Ovary (tissue), 9 donors: Measurements from ENCODE around the gene MAP7D1. TPM values are rescaled to one million over a fixed set of nuclear protein-coding genes. Genes with fewer than 3 reads are reported as not detected.

Experiments used
- DNase-seq, 5 donors: peaks; one replicate each; pipeline ENCODE4 v3.0.0-alpha.2; 2019 to 2020
- H3K27ac ChIP-seq, 2 donors: fragments of 200-600 bp; one replicate each; pipeline versions ENCODE4 v1.5.1 to v1.8.0; 2019 to 2022
- H3K27me3 ChIP-seq: fragments of 200-600 bp; one replicate; pipeline ENCODE4 v1.8.0; 2022
- H3K36me3 ChIP-seq: fragments of 200-600 bp; sonication (generic); one replicate; pipeline ENCODE4 v1.5.1; 2019
- H3K4me1 ChIP-seq: one replicate; pipeline ENCODE4 v1.8.1; 2013; ENCODE audit warnings: mild to moderate bottlenecking, moderate library complexity; ENCODE audit not compliant: insufficient read depth
- H3K4me3 ChIP-seq: fragments of 200-600 bp; sonication (generic); one replicate; pipeline ENCODE4 v1.5.1; 2017
- H3K9me3 ChIP-seq, 2 donors: fragments of 200-600 bp in 1 of 2; sonication (generic) in 1 of 2; one replicate each; pipeline versions ENCODE4 v1.5.1 to v1.8.1; 2013 to 2019; ENCODE audit warnings: mild to moderate bottlenecking in 1 of 2, moderate library complexity in 1 of 2
- EP300 ChIP-seq: sonication (generic); formaldehyde crosslinking; IDR thresholded peaks from one replicate; pipeline ENCODE4 v1.6.1; 2017; ENCODE audit warnings: antibody characterized with exemption
- POLR2A ChIP-seq: fragments of 450-650 bp; IDR thresholded peaks from one replicate; pipeline ENCODE4 v1.6.1; 2017; ENCODE audit warnings: antibody characterized with exemption, mild to moderate bottlenecking, moderate library complexity
- WGBS, 3 donors: extraction: QIAGEN DNeasy Blood & Tissue Kit in 1 of 3; methylation state at CpG; one replicate each; pipeline versions ENCODE4 v1.1.5 to v1.1.7; 2013 to 2017; 5-methylcytosine and 5-hydroxymethylcytosine counted together
- intact Hi-C, 4 donors: fragments of 100-400 bp; cut with DNase I; formaldehyde crosslinking; loops; one replicate each; pipeline versions ENCODE4 v1.11.0 to v1.15.1; 2022 to 2023
- polyA plus RNA-seq, 2 donors: library from polyadenylated mRNA; stranded (reverse); fragments of 200-250 nt in 1 of 2; fragments of 350-450 nt in 1 of 2; fragmentation: Illumina TruSeq in 1 of 2; extraction: RNeasy Lipid Tissue Mini Kit (QIAGEN cat#74804) in 1 of 2; gene quantifications; one replicate each; pipeline ENCODE4 v1.2.3, GENCODE V29; 2013 to 2014
- total RNA-seq, 7 donors: library from RNA; depleted of rRNA in 2 of 7; stranded (reverse); fragments of >200 nt in 2 of 7; fragmentation: NEBNext Ultra II Directional in 3 of 7; extraction: Animal tissue kit (Norgen Biotek cat#: 25700) in 3 of 7; gene quantifications; one replicate each; pipeline versions ENCODE4 v1.1.0 to v1.2.4, GENCODE V29; 2016 to 2023
- TF ChIP-seq, protein P1 (sequence below), 3 donors: fragments of 450-650 bp in 2 of 3; fragments of 200-600 bp in 1 of 3; IDR thresholded peaks; one replicate each; pipeline versions ENCODE4 v1.5.1 to v1.8.0; 2016 to 2022; ENCODE audit warnings: antibody characterized with exemption in 3 of 3, mild to moderate bottlenecking in 1 of 3
- donor health status: DM: no; HTN: no; CAD: no; lungs with moderate emphysema.
- donor health status: DM: no; HTN: no; CAD: no.
- donor health status: Bipolar disorder and iron deficiency.
- donor health status: DM: yes; HTN: yes; CAD: no.
- donor health status: DM: no; HTN: no; CAD: no.
- donor health status: DM: yes; HTN: yes; CAD: no.

The MAP7D1 gene
- total and polyA plus RNA-seq, 9 donors = 31.4 to 99.1 (median 64.1) TPM

- intact Hi-C loops = no loop called here
- Histone ChIP-seq H3K27ac (peak overlapping the region; percentile 77 to 87), H3K9me3 (no peaks in the 10 kb centered on the region), H3K4me1 (peaks cover 25% of the 10 kb centered on the region), H3K4me3 (peak overlapping the region; percentile 32), H3K36me3 (no peaks in the 10 kb centered on the region), H3K27me3 (no peaks in the 10 kb centered on the region)
- TF ChIP-seq, protein P1, sequence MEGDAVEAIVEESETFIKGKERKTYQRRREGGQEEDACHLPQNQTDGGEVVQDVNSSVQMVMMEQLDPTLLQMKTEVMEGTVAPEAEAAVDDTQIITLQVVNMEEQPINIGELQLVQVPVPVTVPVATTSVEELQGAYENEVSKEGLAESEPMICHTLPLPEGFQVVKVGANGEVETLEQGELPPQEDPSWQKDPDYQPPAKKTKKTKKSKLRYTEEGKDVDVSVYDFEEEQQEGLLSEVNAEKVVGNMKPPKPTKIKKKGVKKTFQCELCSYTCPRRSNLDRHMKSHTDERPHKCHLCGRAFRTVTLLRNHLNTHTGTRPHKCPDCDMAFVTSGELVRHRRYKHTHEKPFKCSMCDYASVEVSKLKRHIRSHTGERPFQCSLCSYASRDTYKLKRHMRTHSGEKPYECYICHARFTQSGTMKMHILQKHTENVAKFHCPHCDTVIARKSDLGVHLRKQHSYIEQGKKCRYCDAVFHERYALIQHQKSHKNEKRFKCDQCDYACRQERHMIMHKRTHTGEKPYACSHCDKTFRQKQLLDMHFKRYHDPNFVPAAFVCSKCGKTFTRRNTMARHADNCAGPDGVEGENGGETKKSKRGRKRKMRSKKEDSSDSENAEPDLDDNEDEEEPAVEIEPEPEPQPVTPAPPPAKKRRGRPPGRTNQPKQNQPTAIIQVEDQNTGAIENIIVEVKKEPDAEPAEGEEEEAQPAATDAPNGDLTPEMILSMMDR (IDR thresholded peaks at IDR 0.05) = no peak
- TF ChIP-seq POLR2A (no peak), EP300 (no peak)
- DNase-seq = peak; percentile 60 to 78 (median 69)
- 4 to 7% (median 5%) methylated on average over 10 to 12 of the region's 12 CpGs for WGBS, 3 donors
Measured at GRCh38 chr1:36160949-36161485, 5.1 kb downstream of the MAP7D1 start.

- peaks cover 27% of the 10 kb centered on the region for H3K4me1 ChIP-seq
- H3K27ac ChIP-seq = peak overlapping the region in 1 of 2 donors; percentile 87
- no peak overlapping the region for H3K4me3 ChIP-seq
- intact Hi-C loops = no loop called here
- H3K27me3 ChIP-seq = no peaks in the 10 kb centered on the region
- 50 to 52% (median 51%) methylated on average over 14 of the region's 14 CpGs for WGBS, 3 donors
- H3K36me3 ChIP-seq = no peaks in the 10 kb centered on the region
- no peak for DNase-seq
- TF ChIP-seq EP300 (no peak), POLR2A (no peak)
- TF ChIP-seq, protein P1 (IDR thresholded peaks at IDR 0.05) = no peak
- no peaks in the 10 kb centered on the region for H3K9me3 ChIP-seq
Measured at GRCh38 chr1:36161641-36162531, 5.9 kb downstream of the MAP7D1 start.

DNA sequence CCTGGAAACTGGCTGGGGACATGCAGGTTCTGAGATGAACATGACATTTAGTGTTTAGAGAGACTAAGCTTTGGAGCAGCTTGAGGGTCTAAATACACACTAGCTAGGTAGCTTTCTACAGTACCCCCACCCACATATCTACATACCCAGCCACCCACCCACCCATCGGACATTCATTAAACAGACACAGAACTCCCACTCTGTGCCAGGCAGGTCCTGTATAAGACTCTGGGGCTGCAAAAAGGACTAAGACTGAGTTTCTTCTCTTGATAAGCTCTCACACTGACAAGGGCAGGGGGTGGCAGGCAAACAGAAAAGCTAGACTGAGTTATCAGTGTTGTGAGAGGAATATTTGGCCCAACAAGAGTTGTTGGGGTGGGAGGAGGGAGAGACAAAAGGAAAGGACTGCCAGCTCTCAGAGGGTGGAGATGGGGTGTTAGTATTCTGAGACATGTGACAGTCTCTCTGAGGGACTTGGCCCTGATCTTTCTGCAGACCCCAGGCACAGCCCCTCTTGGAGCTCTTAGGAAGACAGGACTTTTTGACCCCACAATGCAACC, 6.8 kb downstream of the MAP7D1 start:
- no peak for DNase-seq
- H3K36me3 ChIP-seq = no peaks in the 10 kb centered on the region
- intact Hi-C loops = no loop called here
- no peaks in the 10 kb centered on the region for H3K9me3 ChIP-seq
- H3K27me3 ChIP-seq = no peaks in the 10 kb centered on the region
- WGBS, 3 donors = 41 to 48% (median 47%) methylated on average over 1 of the region's 1 CpG
- H3K27ac ChIP-seq = no peak overlapping the region
- no peak overlapping the region for H3K4me3 ChIP-seq
- TF ChIP-seq POLR2A = no peak
- TF ChIP-seq, protein P1 (IDR thresholded peaks at IDR 0.05) = no peak
- H3K4me1 ChIP-seq = peaks cover 28% of the 10 kb centered on the region

DNA sequence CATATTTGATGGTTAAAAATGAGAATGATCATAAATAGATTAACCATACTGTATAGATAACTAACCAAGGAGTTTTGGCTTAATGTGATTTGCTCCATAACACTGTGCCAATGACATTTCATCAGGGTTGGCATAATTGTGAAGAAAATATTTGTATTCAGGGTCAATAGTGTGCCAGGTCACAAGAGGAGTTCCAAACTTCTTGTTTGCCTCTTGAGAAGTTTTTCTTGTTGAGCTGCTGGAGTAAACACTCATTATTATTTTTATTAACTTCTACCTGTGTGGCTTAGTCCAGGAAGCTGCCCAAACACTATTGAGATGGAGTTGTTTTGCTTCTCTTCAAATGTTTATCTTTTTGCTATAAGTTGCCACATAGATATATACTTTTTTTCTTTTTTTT, 7.5 kb downstream of the MAP7D1 start:
- no peaks in the 10 kb centered on the region for H3K9me3 ChIP-seq
- TF ChIP-seq POLR2A = no peak
- TF ChIP-seq, protein P1 (IDR thresholded peaks at IDR 0.05) = no peak
- no peak for TF ChIP-seq EP300
- DNase-seq = no peak
- no peaks in the 10 kb centered on the region for H3K36me3 ChIP-seq
- intact Hi-C loops = no loop called here
- H3K4me3 ChIP-seq = no peak overlapping the region
- H3K27ac ChIP-seq = no peak overlapping the region
- no peaks in the 10 kb centered on the region for H3K27me3 ChIP-seq
- peaks cover 25% of the 10 kb centered on the region for H3K4me1 ChIP-seq
